ENCODE data around the gene KTI12. TPM values are rescaled to one million over a fixed set of nuclear protein-coding genes. Genes with fewer than 3 reads are reported as not detected.
A peak's percentile ranks its signal among the peaks of the same experiment; 100 is the strongest.
"Not testable (repeated sequence)": the region's sequence is repeated elsewhere in the genome, so short reads cannot be mapped to it uniquely, and the experiment has no call there.

The KTI12 gene
- polyA plus RNA-seq, 2 of the 4 experiments (the other 2 are of a cell fraction), result 11.8 to 12.0 TPM

- POLR2A ChIA-PET; H3K9me3 ChIP-seq; FAIRE-seq; H3K4me3 ChIP-seq; TF ChIP-seq FOSL2 (IDR thresholded peaks at IDR 0.05): not testable (repeated sequence)
- WGBS (ENCODE audit: missing lambda C conversion rate), result 16% methylated on average over 3 of the region's 3 CpGs
- TF ChIP-seq FOSL2 (CRISPR knock-in tag; IDR thresholded peaks at IDR 0.05), result 0 out of 2 replicates have a peak, but pooled peaks have one; percentile 3
- peak in 1 of 2 experiments; percentile 45; a peak in 3 of 6 replicates for ATAC-seq
- CTCF ChIA-PET, result interaction anchor here (1.4 to 3.1 kb wide), 2 partner anchors 9 to 108 kb away, joined by 3 to 21 read pairs; no protein-coding TSS in a partner anchor
- Histone ChIP-seq H3K4me1 (peaks cover 30% of the 10 kb centered on the region), H3K27ac (peak overlapping the region; percentile 85 to 95), H3K4me2 (peak overlapping the region; percentile 78)
- peak in 1 of 2 experiments; percentile 23 for DNase-seq (ENCODE audit: low read depth in 1 of 2, low spot score in 1 of 2)
Observed at GRCh38 chr1:52005548-52005947, 28.1 kb downstream of the KTI12 start.

DNA sequence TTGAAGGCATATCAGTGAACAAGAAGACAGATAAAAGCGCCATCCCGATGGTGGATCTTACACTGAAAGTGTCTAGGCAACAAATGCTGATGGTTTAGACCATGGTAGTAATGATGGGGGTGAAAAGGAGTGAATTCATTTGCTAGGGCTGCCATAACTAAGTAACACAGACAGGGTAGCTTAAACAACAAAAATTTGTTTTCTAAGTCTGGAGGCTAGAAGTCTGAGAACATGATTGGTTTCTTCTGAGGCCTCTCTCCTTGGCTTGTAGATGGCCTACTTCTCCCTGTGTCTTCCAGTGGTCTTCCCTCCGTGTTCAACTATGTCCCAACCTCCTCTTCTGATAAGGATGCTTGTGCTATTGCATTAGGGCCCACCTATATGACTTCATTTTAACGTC, 29.7 kb downstream of the KTI12 start:
- 62% methylated on average over 4 of the region's 4 CpGs for WGBS (ENCODE audit: missing lambda C conversion rate)
- FAIRE-seq (no peak), DNase-seq (ENCODE audit: low read depth in 1 of 2, low spot score in 1 of 2) (no peak), ATAC-seq (no peak)
- H3K4me2 ChIP-seq, result no peak overlapping the region
- ChIA-PET POLR2A (no interaction called here), CTCF (interaction anchor here (0.6 to 3.1 kb wide), 4 partner anchors 15 to 137 kb away, joined by 3 to 21 read pairs (median 3); no protein-coding TSS in a partner anchor)
- TF ChIP-seq EP300 (IDR thresholded peaks at IDR 0.05), result no peak
- H3K9me3 ChIP-seq, result no peaks in the 10 kb centered on the region
- peaks cover 30% of the 10 kb centered on the region for H3K4me1 ChIP-seq
- H3K4me3 ChIP-seq, result no peak overlapping the region
- H3K27ac ChIP-seq, result peak overlapping the region in 1 of 2 experiments; percentile 8; a peak in 1 of 6 replicates

DNA sequence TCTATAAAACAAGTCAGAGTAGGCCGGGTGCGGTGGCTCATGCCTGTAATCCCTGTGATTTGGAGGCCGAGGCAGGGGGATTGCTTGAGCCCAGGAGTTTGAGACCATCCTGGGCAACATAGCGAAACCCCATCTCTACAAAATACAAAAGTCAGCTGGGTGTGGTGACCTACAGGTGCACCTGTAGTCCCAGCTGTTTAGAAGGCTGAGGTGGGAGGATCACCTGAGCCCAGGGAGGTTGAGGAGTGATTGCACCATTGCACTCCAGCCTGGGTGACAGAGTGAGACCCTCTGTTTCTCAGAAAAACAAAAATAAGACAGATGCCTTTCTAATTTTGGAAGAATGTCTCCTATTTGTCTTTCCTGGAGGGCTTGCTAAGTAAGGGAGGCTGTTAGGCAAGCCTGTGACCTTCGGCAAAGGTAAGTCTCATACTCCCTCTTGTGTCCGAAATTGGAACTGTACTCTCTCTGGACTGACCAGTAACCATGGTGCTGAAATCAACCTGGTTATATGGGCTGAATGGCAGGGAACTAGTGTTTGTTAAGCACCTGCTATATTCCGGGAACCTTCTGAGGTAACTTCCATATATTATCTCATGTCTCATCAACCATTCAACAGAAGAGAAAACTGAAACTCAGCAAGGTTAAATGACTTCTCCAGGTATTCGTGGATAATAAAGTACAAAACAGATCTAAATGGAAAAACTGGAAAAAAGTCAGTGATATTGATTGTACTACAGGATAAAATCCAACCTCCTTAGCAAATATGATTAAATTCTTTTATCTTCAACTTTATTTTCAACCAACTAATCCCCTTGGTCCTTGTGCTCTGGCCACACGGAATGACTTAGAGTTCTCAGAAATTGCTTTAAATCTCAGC, 31.3 kb downstream of the KTI12 start:
- peak; percentile 91 for TF ChIP-seq REST (IDR thresholded peaks at IDR 0.05)
- peak in 1 of 2 experiments; percentile 76; a peak in 2 of 4 replicates for TF ChIP-seq CEBPB (IDR thresholded peaks at IDR 0.05)
- TF ChIP-seq, protein P1, sequence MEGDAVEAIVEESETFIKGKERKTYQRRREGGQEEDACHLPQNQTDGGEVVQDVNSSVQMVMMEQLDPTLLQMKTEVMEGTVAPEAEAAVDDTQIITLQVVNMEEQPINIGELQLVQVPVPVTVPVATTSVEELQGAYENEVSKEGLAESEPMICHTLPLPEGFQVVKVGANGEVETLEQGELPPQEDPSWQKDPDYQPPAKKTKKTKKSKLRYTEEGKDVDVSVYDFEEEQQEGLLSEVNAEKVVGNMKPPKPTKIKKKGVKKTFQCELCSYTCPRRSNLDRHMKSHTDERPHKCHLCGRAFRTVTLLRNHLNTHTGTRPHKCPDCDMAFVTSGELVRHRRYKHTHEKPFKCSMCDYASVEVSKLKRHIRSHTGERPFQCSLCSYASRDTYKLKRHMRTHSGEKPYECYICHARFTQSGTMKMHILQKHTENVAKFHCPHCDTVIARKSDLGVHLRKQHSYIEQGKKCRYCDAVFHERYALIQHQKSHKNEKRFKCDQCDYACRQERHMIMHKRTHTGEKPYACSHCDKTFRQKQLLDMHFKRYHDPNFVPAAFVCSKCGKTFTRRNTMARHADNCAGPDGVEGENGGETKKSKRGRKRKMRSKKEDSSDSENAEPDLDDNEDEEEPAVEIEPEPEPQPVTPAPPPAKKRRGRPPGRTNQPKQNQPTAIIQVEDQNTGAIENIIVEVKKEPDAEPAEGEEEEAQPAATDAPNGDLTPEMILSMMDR (IDR thresholded peaks at IDR 0.05), result peak; percentile 79
- no peak for TF ChIP-seq MYC (IDR thresholded peaks at IDR 0.05; ENCODE audit: borderline replicate concordance, low read length)
- no peak for TF ChIP-seq HOXB5 (CRISPR knock-in tag; IDR thresholded peaks at IDR 0.05)
- no peak for TF ChIP-seq KDM1A (IDR thresholded peaks at IDR 0.05; ENCODE audit: low read depth)
- TF ChIP-seq SMC3 (IDR thresholded peaks at IDR 0.05), result peak; percentile 88
- peak; percentile 91 to 95 for TF ChIP-seq RAD21 (conservative IDR thresholded peaks at IDR 0.05 in 1 of 2, IDR thresholded peaks at IDR 0.05 in 1 of 2)
- no peak for TF ChIP-seq RNF2 (IDR thresholded peaks at IDR 0.05; ENCODE audit: borderline replicate concordance, low read depth)
- Histone ChIP-seq H3K4me1 (peaks cover 21% of the 10 kb centered on the region), H3K9me3 (no peaks in the 10 kb centered on the region), H3K27ac (peak overlapping the region in 1 of 2 experiments; percentile 75; a peak in 3 of 6 replicates), H3K4me3 (no peak overlapping the region), H3K4me2 (no peak overlapping the region)
- WGBS (ENCODE audit: missing lambda C conversion rate), result 45% methylated on average over 8 of the region's 9 CpGs
- ATAC-seq, result peak; percentile 90 to 98
- DNase-seq (ENCODE audit: low read depth in 1 of 2, low spot score in 1 of 2), result peak; percentile 82 to 87
- ChIA-PET POLR2A (no interaction called here), CTCF (interaction anchor here (0.6 to 1.3 kb wide), 10 partner anchors 21 to 126 kb away, joined by 3 to 25 read pairs (median 3); no protein-coding TSS in a partner anchor)
- peak; percentile 13 for FAIRE-seq

Data from A549 (cell line).